SK-N-MC (cell line): ENCODE measurements around the gene NCKAP5.

Experiments
- DNase-seq: peaks from one replicate; pipeline ENCODE4 v3.0.0-alpha.2; 2011; ENCODE audit warnings: low read depth, low spot score
- H3K27ac ChIP-seq: fragments of 200-600 bp; sonication (generic); 2 replicates; pipeline ENCODE4 v1.5.1; 2016; ENCODE audit warnings: mixed run types
- H3K36me3 ChIP-seq: fragments of 200-600 bp; sonication (generic); 2 replicates; pipeline ENCODE4 v1.6.1; 2017; ENCODE audit warnings: antibody characterized with exemption, low read length, mixed read lengths; ENCODE audit not compliant: insufficient read depth
- H3K4me3 ChIP-seq: fragments of 200-600 bp; sonication (generic); 2 replicates; pipeline ENCODE4 v1.5.1; 2016
- H3K9ac ChIP-seq: fragments of 200-600 bp; sonication (generic); 2 replicates; pipeline ENCODE4 v1.8.0; 2017; ENCODE audit warnings: mixed run types, mixed read lengths; ENCODE audit not compliant: insufficient read length
- H3K9me3 ChIP-seq: fragments of 200-600 bp; sonication (generic); 2 replicates; pipeline ENCODE4 v1.6.1; 2017; ENCODE audit warnings: low read depth, mild to moderate bottlenecking, antibody characterized with exemption, low read length, moderate library complexity, mixed read lengths
- EZH2 ChIP-seq: fragments of 200-600 bp; sonication (generic); IDR thresholded peaks from one replicate; pipeline ENCODE4 v1.6.1; 2017; ENCODE audit warnings: antibody characterized with exemption
- FOXP2 ChIP-seq: optimal IDR thresholded peaks from 2 replicates; pipeline ENCODE3; 2011; ENCODE audit warnings: mild to moderate bottlenecking, moderate library complexity; ENCODE audit not compliant: insufficient read depth; ENCODE audit errors: extremely low read length, control extremely low read depth
- POLR2AphosphoS5 ChIP-seq: IDR thresholded peaks from 2 replicates; pipeline ENCODE4 v1.6.1; 2012; ENCODE audit warnings: mild to moderate bottlenecking, low read depth, low read length, borderline replicate concordance

The NCKAP5 gene

DNA sequence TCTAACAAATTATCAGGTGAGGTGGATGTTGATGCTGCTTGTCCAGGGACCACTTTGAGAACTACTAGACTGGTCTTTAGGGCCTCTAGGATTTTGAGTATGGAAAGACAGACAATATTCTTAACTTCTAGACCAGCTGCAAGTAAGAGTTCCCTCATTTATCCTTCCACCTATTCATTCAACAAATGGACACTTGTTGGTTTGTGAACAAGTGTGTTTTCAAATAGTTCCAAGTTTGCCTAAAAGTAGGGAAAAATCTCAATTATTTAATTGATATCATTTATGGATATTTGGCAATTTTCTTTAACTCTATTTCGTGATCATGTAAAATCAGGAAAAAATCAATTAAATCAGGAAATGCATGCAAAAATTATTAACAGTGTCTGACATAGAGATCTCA, 245.4 kb downstream of the NCKAP5 start:
- H3K36me3 ChIP-seq: no peaks in the 10 kb centered on the region
- no peak for TF ChIP-seq EZH2
- TF ChIP-seq FOXP2: no peak
- no peak for TF ChIP-seq POLR2AphosphoS5
- DNase-seq: no peak
- H3K27ac ChIP-seq: no peak overlapping the region
- H3K4me3 ChIP-seq: no peak overlapping the region
- H3K9ac ChIP-seq: no peak overlapping the region
- H3K9me3 ChIP-seq: no peaks in the 10 kb centered on the region

DNA sequence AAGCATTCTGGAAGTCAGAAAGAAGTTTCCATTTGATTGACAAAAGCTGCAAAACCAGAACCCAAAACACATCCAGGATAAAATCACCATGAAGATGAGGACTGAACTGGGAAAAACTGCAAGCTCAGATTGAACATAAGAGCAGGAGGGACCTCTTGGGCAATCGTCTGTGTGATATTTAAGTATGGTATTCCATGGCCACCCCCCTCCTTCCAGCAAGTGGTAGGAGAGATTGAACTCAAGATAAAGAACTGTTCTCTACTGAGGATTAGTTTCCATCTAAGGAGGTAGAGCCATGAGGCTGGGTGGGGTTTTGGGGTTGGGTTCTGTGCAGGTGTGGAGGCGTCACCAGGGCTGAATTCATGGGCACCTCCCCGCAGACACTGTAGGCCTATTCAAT, 251.1 kb downstream of the NCKAP5 start:
- H3K9me3 ChIP-seq: no peaks in the 10 kb centered on the region

GRCh38 chr2:133316557-133316956, 251.7 kb downstream of the NCKAP5 start:
- H3K9me3 ChIP-seq: no peaks in the 10 kb centered on the region
- no peak for TF ChIP-seq FOXP2
- no peak for TF ChIP-seq POLR2AphosphoS5
- no peak for TF ChIP-seq EZH2
- no peaks in the 10 kb centered on the region for H3K36me3 ChIP-seq
- H3K9ac ChIP-seq: no peak overlapping the region
- H3K27ac ChIP-seq: no peak overlapping the region
- H3K4me3 ChIP-seq: no peak overlapping the region
- no peak for DNase-seq

More for the DNA sequence above, 251.1 kb downstream of the NCKAP5 start:
- H3K4me3 ChIP-seq: no peak overlapping the region
- H3K27ac ChIP-seq: no peak overlapping the region
- no peaks in the 10 kb centered on the region for H3K36me3 ChIP-seq
- DNase-seq: no peak
- no peak overlapping the region for H3K9ac ChIP-seq
- TF ChIP-seq EZH2 (no peak), POLR2AphosphoS5 (no peak), FOXP2 (no peak)

DNA sequence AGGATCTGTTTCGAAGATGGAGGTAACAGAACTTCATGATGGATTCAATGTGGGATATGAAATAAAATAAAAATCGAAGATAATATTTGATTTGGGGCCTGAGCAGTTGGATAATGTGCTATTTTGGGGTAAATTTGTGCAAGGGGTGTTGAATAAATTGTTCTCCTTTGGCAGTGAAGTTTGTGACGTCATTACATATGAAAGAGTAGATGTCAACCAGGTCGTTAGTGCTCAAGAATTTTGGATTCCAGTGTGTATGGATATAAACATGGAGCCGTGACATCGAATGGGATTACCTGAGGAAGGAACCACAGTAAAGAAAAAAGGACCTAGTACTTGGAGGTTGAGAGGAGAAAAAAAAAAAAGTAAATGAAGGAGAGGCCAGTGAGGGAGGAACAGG, 253.0 kb downstream of the NCKAP5 start:
- no peaks in the 10 kb centered on the region for H3K9me3 ChIP-seq
- DNase-seq: no peak
- H3K9ac ChIP-seq: no peak overlapping the region
- no peak overlapping the region for H3K27ac ChIP-seq
- H3K36me3 ChIP-seq: no peaks in the 10 kb centered on the region
- no peak overlapping the region for H3K4me3 ChIP-seq
- no peak for TF ChIP-seq POLR2AphosphoS5

DNA sequence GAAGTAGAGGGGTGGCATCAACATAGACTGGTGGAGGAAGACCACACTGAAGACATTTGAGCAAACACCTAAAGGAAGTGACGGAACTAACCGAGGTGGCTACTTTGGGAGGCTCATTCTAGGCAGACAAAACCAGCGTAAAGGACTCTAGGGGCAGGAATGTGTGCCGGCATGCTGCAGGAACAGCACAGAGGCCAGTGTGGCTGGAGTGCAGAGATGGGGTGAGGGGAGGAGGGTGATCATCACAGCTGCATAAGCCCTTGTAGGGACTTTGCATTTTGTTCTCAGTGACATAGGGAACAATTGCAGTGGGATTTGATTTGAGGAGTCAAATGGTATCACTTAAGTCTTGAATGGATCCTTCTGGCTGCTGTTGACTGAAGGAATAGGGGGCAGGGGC, 253.5 kb downstream of the NCKAP5 start:
- Histone ChIP-seq H3K27ac (no peak overlapping the region), H3K9me3 (no peaks in the 10 kb centered on the region), H3K9ac (no peak overlapping the region), H3K4me3 (no peak overlapping the region), H3K36me3 (no peaks in the 10 kb centered on the region)
- DNase-seq: no peak
- TF ChIP-seq POLR2AphosphoS5: no peak
- no peak for TF ChIP-seq EZH2
- no peak for TF ChIP-seq FOXP2

GRCh38 chr2:133312038-133312729, 256.1 kb downstream of the NCKAP5 start:
- Histone ChIP-seq H3K36me3 (no peaks in the 10 kb centered on the region), H3K9ac (no peak overlapping the region), H3K27ac (no peak overlapping the region), H3K9me3 (no peaks in the 10 kb centered on the region), H3K4me3 (no peak overlapping the region)
- no peak for DNase-seq
- TF ChIP-seq FOXP2 (no peak), EZH2 (no peak), POLR2AphosphoS5 (no peak)

GRCh38 chr2:133306236-133306635, 262.0 kb downstream of the NCKAP5 start:
- Histone ChIP-seq H3K36me3 (no peaks in the 10 kb centered on the region), H3K9ac (no peak overlapping the region), H3K4me3 (no peak overlapping the region), H3K27ac (no peak overlapping the region), H3K9me3 (no peaks in the 10 kb centered on the region)
- no peak for DNase-seq
- TF ChIP-seq FOXP2: no peak
- no peak for TF ChIP-seq POLR2AphosphoS5
- TF ChIP-seq EZH2: no peak

- H3K4me3 ChIP-seq: no peak overlapping the region
- no peak overlapping the region for H3K9ac ChIP-seq
- TF ChIP-seq POLR2AphosphoS5 (no peak), FOXP2 (no peak)
- no peak for DNase-seq
- no peaks in the 10 kb centered on the region for H3K36me3 ChIP-seq
- no peaks in the 10 kb centered on the region for H3K9me3 ChIP-seq
- H3K27ac ChIP-seq: peak overlapping the region; percentile 81
Measured at GRCh38 chr2:133304344-133304743, 263.9 kb downstream of the NCKAP5 start.

GRCh38 chr2:133303150-133303549, 265.1 kb downstream of the NCKAP5 start:
- no peak for DNase-seq
- no peak overlapping the region for H3K4me3 ChIP-seq
- no peaks in the 10 kb centered on the region for H3K36me3 ChIP-seq
- no peak overlapping the region for H3K9ac ChIP-seq
- no peaks in the 10 kb centered on the region for H3K9me3 ChIP-seq
- peak overlapping the region; percentile 45; the same call in 1 of the 2 replicates for H3K27ac ChIP-seq
- TF ChIP-seq EZH2 (no peak), POLR2AphosphoS5 (no peak), FOXP2 (no peak)
